ENCODE measurements around the gene PLCH1.

DNA sequence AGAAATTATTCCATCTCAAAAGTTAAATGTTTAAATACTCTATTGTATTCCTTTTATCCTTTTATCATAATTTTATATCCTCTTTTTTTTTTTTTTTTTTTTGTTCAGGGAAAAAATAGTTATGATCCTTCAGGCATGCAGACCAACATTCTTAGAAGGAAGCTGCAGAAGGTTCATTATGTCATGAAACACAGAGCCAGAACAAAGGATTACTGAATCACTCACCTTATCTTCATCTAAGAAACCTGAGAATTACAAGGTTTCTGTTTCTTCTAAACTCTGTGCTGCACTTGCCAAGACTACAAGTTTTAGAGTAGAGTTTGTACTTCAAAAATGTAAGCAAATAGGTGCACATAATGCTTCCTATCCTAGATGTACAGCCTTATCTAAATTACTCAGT, 3.3 kb downstream of the PLCH1 start:
- no peak for TF ChIP-seq CTCF (conservative IDR thresholded peaks at IDR 0.05)
- TF ChIP-seq EZH2 (IDR thresholded peaks at IDR 0.05; ENCODE audit: low read depth) = no peak
